Peyer's patch (tissue), 4 donors: ENCODE data around the gene IQSEC3.

Experiments used
- CTCF ChIP-seq, 6 experiments: fragments of 450-650 bp in 4 of 6; fragments of 200-600 bp in 2 of 6; sonication (generic) in 1 of 6; IDR thresholded peaks; one replicate each; pipeline ENCODE4 v1.5.1; 2017 to 2019; ENCODE audit warnings: antibody characterized with exemption in 6 of 6, mild to moderate bottlenecking in 3 of 6, moderate library complexity in 1 of 6
- POLR2A ChIP-seq, 2 donors: fragments of 450-650 bp; IDR thresholded peaks; one replicate each; pipeline ENCODE4 v1.5.1; 2017; ENCODE audit warnings: antibody characterized with exemption in 2 of 2, mild to moderate bottlenecking in 2 of 2, moderate library complexity in 2 of 2

GRCh38 chr12:138171-138897 lies 71.8 kb downstream of the IQSEC3 start:
- TF ChIP-seq CTCF (IDR thresholded peaks at IDR 0.05): no peak
- no peak for TF ChIP-seq POLR2A (IDR thresholded peaks at IDR 0.05)
